GM19397 (cell line): ENCODE results near the gene XRCC1.
"Not testable (repeated sequence)": the region's sequence is repeated elsewhere in the genome, so short reads cannot be mapped to it uniquely, and the experiment has no call there.

ENCODE experiments used
- ATAC-seq: cut with Tn5 transposase; IDR thresholded peaks from one replicate; pipeline ENCODE4 v1.9.1; 2021; ENCODE audit warnings: mild to moderate bottlenecking, moderate library complexity; ENCODE audit not compliant: unreplicated experiment

XRCC1 gene

GRCh38 chr19:43523696-43524095, 51.6 kb downstream of the XRCC1 start:
- ATAC-seq: not testable (repeated sequence)

- no peak for ATAC-seq
These were observed 52.4 kb downstream of the XRCC1 start for GRCh38 chr19:43522929-43523328.

GRCh38 chr19:43519436-43520088, 55.8 kb downstream of the XRCC1 start:
- no peak for ATAC-seq

GRCh38 chr19:43518051-43518450, 57.3 kb downstream of the XRCC1 start:
- ATAC-seq: no peak

- ATAC-seq: not testable (repeated sequence)
These were observed 62.9 kb downstream of the XRCC1 start for GRCh38 chr19:43512399-43512798.

GRCh38 chr19:43511324-43511723, 64.0 kb downstream of the XRCC1 start:
- ATAC-seq: no peak

DNA sequence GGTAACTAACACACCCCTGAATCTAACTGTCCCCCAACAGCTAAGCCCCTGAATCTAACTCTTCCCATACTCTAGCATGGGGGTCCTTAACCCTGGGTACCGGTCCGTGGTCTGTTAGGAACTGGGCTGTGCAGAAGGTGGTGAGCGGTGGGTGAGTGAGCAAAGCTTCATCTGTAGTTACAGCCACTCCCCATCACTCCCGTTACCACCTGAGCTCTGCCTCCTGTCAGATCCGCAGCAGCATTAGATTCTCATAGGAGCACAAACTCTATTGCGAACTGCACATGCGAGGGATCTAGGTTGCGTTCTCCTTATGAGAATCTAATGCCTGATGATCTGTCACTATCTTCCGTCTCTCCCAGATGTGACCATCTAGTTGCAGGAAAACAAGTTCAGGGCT, 64.6 kb downstream of the XRCC1 start:
- ATAC-seq: no peak

GRCh38 chr19:43507880-43508279, 67.4 kb downstream of the XRCC1 start:
- ATAC-seq: no peak

DNA sequence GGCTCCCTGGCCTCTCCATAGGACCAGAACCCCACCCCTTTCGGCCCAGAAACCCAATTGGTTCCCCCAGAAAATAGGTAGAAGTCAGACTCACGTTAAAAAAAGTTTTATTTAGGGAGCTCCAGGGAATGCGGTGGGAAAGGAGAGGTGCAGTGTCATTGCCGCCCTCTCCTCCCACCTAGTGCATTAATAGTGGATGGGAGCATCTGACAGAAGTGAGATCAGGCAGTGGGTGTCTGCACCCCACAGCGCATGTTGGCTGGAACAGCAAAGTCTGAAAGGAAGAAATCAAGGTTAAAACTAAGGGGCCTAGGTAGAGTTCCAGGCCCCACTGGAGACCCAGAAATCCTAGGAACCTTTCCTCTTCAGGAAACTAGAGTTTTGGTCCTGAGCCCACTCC, 68.7 kb downstream of the XRCC1 start:
- no peak for ATAC-seq

DNA sequence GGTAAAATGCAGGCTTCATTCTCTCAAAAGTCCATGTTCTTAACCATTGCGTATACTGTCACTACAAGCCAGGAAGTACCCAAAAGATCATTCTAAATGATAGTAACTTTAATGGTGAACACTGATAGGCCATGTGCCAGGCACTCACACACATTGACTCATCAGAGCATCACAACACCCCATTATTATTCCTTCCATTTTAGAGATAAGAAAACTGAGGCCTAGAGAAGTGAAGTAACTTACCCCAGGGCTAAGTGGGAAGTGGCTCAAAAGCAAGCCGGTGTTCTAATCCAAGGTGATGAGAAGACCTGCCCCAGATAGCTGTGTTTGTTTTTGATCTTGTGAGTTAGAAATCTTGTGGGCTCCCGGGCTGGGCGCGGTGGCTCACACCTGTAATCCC, 69.4 kb downstream of the XRCC1 start:
- ATAC-seq: no peak

DNA sequence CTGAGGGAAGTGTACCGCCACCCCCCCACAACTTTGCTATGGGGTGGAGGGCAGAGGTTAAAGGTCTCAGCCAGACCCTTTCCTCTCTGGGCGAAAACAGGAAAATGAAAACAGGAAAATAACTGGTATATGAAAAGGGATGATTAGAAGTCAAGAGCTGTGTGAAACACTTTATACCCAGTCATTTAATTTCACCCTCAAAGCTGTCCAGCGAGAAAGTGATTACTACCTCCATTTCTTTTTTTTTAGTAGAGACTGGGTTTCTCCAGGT, 70.2 kb downstream of the XRCC1 start:
- no peak for ATAC-seq

DNA sequence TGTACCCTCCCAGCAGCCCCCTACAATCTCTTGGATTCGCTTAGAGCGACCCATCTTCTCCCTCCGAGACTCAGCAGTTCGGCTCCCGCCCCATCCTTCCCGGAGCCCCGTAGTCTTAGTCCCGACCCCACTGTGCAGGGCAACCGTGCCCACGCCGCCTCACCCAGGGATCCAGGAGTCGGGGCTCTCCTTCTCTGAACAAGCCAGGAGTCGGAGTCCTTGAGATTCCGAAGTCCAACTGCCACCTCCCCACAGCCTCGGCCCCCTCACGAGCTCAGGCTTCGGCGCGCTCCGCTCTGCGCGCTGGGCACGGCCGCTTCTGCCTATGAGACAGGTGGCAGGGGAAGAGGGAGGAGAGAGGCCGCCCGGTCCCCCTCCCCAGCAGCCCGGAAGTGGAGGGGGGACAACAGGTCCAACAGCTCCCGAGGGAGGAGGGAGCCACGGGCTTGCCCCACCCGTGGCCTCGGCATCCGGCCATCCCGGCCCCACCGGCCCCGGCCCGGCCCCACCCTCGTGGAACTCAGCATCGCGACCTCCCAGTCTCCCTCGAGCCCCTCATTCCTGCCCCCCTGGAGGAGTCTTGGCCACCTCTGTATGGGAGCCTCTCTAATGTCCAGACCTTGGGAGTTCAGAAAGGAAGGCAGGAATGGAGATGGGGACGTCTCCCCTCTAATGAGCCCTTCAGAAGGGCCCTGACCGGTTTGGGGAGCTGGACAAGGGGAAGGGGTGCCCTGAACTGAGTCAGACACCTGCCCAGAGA, 70.7 kb downstream of the XRCC1 start, which contains the start of gene PHLDB3:
TSS of gene PHLDB3 (minus strand) at position 321 of the 760 bp plus-strand sequence. CDS start 628 bp downstream, outside the sequence.
- peak; percentile 26 for ATAC-seq

DNA sequence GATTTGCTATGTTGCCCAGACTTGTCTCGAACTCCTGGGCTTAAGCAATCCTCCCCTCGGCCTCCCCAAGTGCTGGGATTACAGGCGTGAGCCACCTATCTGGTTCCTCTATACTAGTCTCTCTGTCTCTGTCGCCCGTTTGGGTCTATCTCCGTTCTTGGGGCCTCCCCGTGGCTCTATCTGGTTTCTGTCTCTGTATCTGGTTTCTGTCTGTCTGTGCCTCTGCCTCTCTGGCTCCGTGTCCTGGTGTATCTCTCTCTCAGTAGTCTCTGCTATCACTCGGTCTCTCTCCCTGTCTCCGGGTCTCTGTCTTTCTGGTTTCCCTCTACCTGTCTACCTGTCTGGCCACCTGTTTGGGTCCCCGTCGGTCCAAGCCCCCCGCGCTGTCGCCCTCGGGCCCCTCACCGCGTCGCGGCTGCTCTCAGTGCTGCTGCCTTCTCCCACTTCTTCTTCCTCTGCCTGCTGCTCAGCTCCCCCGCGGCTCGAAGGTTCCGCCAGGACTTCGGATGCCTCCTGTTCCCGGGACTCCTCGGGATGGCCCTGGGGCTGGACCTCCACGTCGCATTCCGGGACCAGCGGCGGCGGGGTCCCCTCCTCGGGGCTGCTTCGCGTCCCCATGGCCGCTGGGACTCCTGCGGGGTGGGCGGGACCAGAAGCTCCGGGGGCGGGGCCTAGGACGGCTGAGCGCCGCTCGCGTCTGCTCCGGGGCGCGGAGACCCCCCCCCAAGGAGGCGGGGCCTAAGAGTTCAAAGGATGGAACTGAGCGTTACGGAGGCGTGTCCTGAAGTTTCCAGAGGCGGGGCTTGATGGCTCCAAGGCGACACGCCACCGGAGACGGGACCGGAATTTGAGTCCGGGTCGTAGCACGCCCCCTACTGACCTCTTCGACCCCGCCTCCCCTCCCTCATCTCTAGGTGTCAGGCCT, 71.6 kb downstream of the XRCC1 start:
- peak; percentile 79 for ATAC-seq

- ATAC-seq: no peak
These were observed 72.8 kb downstream of the XRCC1 start for GRCh38 chr19:43502419-43502976.

- ATAC-seq: no peak
These were observed 73.5 kb downstream of the XRCC1 start for GRCh38 chr19:43501661-43502418.

- no peak for ATAC-seq
These were observed 76.3 kb downstream of the XRCC1 start for GRCh38 chr19:43499042-43499441.

GRCh38 chr19:43498233-43498842, 77.0 kb downstream of the XRCC1 start:
- no peak for ATAC-seq

DNA sequence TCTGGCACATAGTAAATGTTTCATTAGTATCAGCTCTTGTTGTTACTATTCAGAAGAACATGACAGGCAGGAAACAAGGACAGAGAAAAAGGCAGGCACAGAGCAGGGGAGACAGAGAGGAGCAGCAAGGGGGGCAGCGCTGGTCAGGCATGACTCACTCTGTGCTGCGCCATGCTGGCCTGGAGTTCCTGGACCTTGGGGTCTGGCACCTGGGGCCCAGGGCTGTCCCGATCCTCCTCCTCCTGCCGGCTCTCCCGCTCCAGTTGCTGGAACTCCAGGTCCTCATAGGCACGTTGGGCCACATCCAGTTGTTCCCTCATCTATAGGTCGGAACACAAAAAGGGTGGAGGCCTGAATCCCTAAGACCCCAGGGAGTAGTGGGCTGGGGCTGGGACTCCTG, 78.4 kb downstream of the XRCC1 start:
- ATAC-seq: no peak

DNA sequence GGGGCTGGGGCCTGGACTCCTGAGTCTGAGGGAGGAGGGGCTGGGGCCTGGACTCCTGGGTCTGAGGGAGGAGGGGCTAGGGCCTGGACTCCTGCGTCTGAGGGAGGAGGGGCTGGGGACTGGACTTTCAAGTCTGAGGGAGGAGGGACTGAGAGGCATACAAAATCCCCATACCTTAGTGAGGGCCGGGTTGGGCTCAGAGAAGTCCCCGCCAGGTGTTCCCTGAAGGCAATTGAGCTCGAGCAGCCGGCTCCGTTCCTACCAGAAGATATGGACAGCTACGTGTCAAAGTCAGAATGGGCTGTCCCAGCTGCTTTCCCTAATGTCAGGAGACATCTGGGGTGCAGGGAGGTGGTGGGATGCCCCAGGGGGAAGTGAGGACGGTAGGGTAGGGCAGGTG, 80.2 kb downstream of the XRCC1 start:
- ATAC-seq: no peak
